Caco-2 (cell line): Measurements from ENCODE around the gene TELO2. TPM values are rescaled to one million over a fixed set of nuclear protein-coding genes. Genes with fewer than 3 reads are reported as not detected.

Experiments
- BruUV-seq: library from RNA; stranded (reverse); fragments of 400-500 nt; replicated peaks from 2 replicates; lab custom pipeline; 2021; lab: Mats Ljungman, UMichigan
- CTCF ChIA-PET: fragments of 300-600 bp; sonication (Branson Sonifier 250); formaldehyde crosslinking; loops from one replicate; lab custom pipeline; 2022; ENCODE audit warnings: antibody characterized with exemption; lab: Charles Lee
- POLR2A ChIA-PET: fragments of 300-600 bp; sonication (Branson Sonifier 250); formaldehyde crosslinking; loops from one replicate; lab custom pipeline; 2022; ENCODE audit warnings: antibody characterized with exemption; lab: Charles Lee
- DNase-seq, 2 experiments: peaks; one replicate each; pipeline versions ENCODE4 v3.0.0 to v3.0.0-alpha.2; 2020 to 2022
- H3K27me3 ChIP-seq: replicated peaks from 2 replicates; pipeline ENCODE4 v1.6.0; 2011; ENCODE audit warnings: low read length; ENCODE audit not compliant: control insufficient read depth, insufficient read depth
- H3K36me3 ChIP-seq: 2 replicates; pipeline ENCODE4 v1.5.1; 2011; ENCODE audit warnings: low read length; ENCODE audit not compliant: control insufficient read depth, insufficient read depth
- H3K4me1 ChIP-seq: fragments of 250-450 bp; sonication (Bioruptor Pico); 2 replicates; pipeline ENCODE4 v1.5.1; 2020; ENCODE audit warnings: mild to moderate bottlenecking
- H3K4me3 ChIP-seq: 2 replicates; pipeline ENCODE4 v1.5.1; 2011; ENCODE audit warnings: low read depth, mild to moderate bottlenecking, control low read depth, low read length
- H3K9me3 ChIP-seq: fragments of 250-450 bp; sonication (Bioruptor Pico); 2 replicates; pipeline ENCODE4 v1.5.1; 2020; ENCODE audit warnings: mild to moderate bottlenecking, moderate library complexity
- H3K27ac Mint-ChIP-seq: one replicate; pipeline ENCODE4 v1.8.0; 2022; ENCODE audit warnings: mixed read lengths; ENCODE audit not compliant: unreplicated experiment
- H3K27me3 Mint-ChIP-seq: one replicate; pipeline ENCODE4 v1.8.0; 2022; ENCODE audit warnings: mixed read lengths; ENCODE audit not compliant: insufficient read depth, unreplicated experiment
- H3K36me3 Mint-ChIP-seq: one replicate; pipeline ENCODE4 v1.8.0; 2022; ENCODE audit warnings: mild to moderate bottlenecking, mixed read lengths; ENCODE audit not compliant: insufficient read depth, unreplicated experiment
- H3K4me1 Mint-ChIP-seq: one replicate; pipeline ENCODE4 v1.8.0; 2022; ENCODE audit warnings: low read depth, mixed read lengths; ENCODE audit not compliant: unreplicated experiment
- H3K4me3 Mint-ChIP-seq: one replicate; pipeline ENCODE4 v1.8.0; 2022; ENCODE audit warnings: mild to moderate bottlenecking, moderate library complexity, mixed read lengths; ENCODE audit not compliant: unreplicated experiment
- H3K9me3 Mint-ChIP-seq: one replicate; pipeline ENCODE4 v1.8.0; 2022; ENCODE audit warnings: mixed read lengths; ENCODE audit not compliant: unreplicated experiment
- intact Hi-C: fragments of 100-400 bp; cut with micrococcal nuclease; formaldehyde crosslinking; loops from one replicate; pipeline ENCODE4 v1.10.0; 2022; ENCODE audit not compliant: unreplicated experiment
- total RNA-seq: library from RNA; stranded (reverse); gene quantifications from 2 replicates; pipeline ENCODE4 v1.2.3, GENCODE V29; 2022
- TF ChIP-seq, protein P1 (sequence below), 2 experiments: fragments of 200-600 bp in 1 of 2; IDR thresholded peaks; 1 replicate in 1 of 2; 2 replicates in 1 of 2; pipeline versions ENCODE4 v1.5.1 to v1.8.0; 2011 to 2022; ENCODE audit warnings: antibody characterized with exemption in 1 of 2, control low read depth in 1 of 2, inconsistent platforms in 1 of 2, low read depth in 1 of 2, low read length in 1 of 2, mild to moderate bottlenecking in 1 of 2, moderate library complexity in 1 of 2; ENCODE audit not compliant: insufficient read depth in 1 of 2, severe bottlenecking in 1 of 2, unreplicated experiment in 1 of 2

Gene TELO2
- total RNA-seq, 1 experiment from 2014 or later: 55.7 TPM

DNA sequence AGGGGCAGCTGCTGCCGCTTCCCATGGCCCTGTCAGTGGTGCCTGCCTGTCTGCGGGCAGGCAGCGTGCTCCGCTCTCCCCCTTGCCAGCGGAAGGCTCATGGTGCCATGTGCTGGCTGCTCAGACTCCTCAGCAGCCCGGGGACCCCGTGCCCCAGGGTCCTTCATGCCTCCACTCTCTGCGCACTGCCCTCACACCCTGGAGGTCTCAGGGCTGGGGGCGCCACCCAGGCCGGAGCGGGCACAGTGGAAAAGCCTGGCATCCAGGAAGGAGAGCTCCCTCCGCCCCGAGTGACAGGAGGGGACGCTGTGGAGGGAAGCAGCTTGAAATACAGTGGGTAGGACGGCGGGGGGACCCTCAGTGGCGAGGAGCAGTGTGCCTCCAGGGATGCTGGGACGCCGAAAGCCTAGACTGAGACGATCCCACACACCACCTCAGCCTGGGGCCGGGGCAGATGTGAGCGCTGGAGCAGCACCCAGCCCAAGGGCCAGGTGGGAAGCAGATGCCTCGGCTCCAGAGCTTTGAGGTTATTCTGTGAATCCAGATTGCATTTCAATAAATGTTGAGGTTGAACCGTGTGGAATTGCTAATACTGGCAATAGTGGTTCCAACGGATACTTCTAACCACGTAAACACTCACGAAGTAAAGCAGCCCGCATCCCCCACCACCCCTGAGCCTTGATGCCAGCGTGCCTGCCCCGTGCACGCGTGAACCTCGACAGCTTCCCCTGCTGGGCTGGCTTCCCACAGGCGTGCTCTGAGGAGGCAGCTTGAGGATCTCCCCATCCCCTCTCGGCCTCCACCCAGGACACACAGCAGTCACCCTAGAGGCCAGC, 46.8 kb downstream of the TELO2 start:
- CTCF ChIA-PET: no interaction called here

GRCh38 chr16:1540556-1540855, 47.3 kb downstream of the TELO2 start:
- H3K4me1 Mint-ChIP-seq: no peaks in the 10 kb centered on the region
- intact Hi-C loops: no loop called here
- H3K27me3 Mint-ChIP-seq: no peaks in the 10 kb centered on the region
- POLR2A ChIA-PET: no interaction called here
- no peaks in the 10 kb centered on the region for H3K9me3 ChIP-seq
- no TSS peak for BruUV-seq
- no peaks in the 10 kb centered on the region for H3K36me3 Mint-ChIP-seq
- H3K9me3 Mint-ChIP-seq: no peaks in the 10 kb centered on the region
- H3K4me1 ChIP-seq: no peaks in the 10 kb centered on the region
- H3K27me3 ChIP-seq: no peaks in the 10 kb centered on the region
- no peak overlapping the region for H3K4me3 Mint-ChIP-seq
- H3K36me3 ChIP-seq: no peaks in the 10 kb centered on the region
- TF ChIP-seq, protein P1, sequence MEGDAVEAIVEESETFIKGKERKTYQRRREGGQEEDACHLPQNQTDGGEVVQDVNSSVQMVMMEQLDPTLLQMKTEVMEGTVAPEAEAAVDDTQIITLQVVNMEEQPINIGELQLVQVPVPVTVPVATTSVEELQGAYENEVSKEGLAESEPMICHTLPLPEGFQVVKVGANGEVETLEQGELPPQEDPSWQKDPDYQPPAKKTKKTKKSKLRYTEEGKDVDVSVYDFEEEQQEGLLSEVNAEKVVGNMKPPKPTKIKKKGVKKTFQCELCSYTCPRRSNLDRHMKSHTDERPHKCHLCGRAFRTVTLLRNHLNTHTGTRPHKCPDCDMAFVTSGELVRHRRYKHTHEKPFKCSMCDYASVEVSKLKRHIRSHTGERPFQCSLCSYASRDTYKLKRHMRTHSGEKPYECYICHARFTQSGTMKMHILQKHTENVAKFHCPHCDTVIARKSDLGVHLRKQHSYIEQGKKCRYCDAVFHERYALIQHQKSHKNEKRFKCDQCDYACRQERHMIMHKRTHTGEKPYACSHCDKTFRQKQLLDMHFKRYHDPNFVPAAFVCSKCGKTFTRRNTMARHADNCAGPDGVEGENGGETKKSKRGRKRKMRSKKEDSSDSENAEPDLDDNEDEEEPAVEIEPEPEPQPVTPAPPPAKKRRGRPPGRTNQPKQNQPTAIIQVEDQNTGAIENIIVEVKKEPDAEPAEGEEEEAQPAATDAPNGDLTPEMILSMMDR (IDR thresholded peaks at IDR 0.05; ENCODE audit: insufficient read depth in 1 of 2, low read depth in 1 of 2, low read length in 1 of 2, severe bottlenecking in 1 of 2, unreplicated experiment in 1 of 2): no peak
- no peak for DNase-seq
- no peak overlapping the region for H3K27ac Mint-ChIP-seq
- CTCF ChIA-PET: no interaction called here
- no peak overlapping the region for H3K4me3 ChIP-seq

More for the DNA sequence above, 46.8 kb downstream of the TELO2 start:
- DNase-seq: no peak
- Mint-ChIP-seq H3K4me3 (no peak overlapping the region), H3K27ac (no peak overlapping the region), H3K36me3 (no peaks in the 10 kb centered on the region), H3K4me1 (no peaks in the 10 kb centered on the region), H3K9me3 (no peaks in the 10 kb centered on the region), H3K27me3 (no peaks in the 10 kb centered on the region)
- H3K36me3 ChIP-seq: no peaks in the 10 kb centered on the region
- no peaks in the 10 kb centered on the region for H3K4me1 ChIP-seq
- H3K9me3 ChIP-seq: no peaks in the 10 kb centered on the region
- TF ChIP-seq, protein P1 (IDR thresholded peaks at IDR 0.05; ENCODE audit: insufficient read depth in 1 of 2, low read depth in 1 of 2, low read length in 1 of 2, severe bottlenecking in 1 of 2, unreplicated experiment in 1 of 2): no peak
- no TSS peak for BruUV-seq
- no peak overlapping the region for H3K4me3 ChIP-seq
- intact Hi-C loops: no loop called here
- POLR2A ChIA-PET: no interaction called here
- no peaks in the 10 kb centered on the region for H3K27me3 ChIP-seq

GRCh38 chr16:1541293-1542165, 48.4 kb downstream of the TELO2 start:
- intact Hi-C loops: no loop called here
- no TSS peak for BruUV-seq
- TF ChIP-seq, protein P1 (IDR thresholded peaks at IDR 0.05; ENCODE audit: insufficient read depth in 1 of 2, low read depth in 1 of 2, low read length in 1 of 2, severe bottlenecking in 1 of 2, unreplicated experiment in 1 of 2): no peak
- Histone ChIP-seq H3K4me1 (no peaks in the 10 kb centered on the region), H3K27me3 (no peaks in the 10 kb centered on the region), H3K36me3 (no peaks in the 10 kb centered on the region), H3K9me3 (no peaks in the 10 kb centered on the region), H3K4me3 (no peak overlapping the region)
- CTCF ChIA-PET: no interaction called here
- POLR2A ChIA-PET: no interaction called here
- Mint-ChIP-seq H3K4me3 (no peak overlapping the region), H3K36me3 (no peaks in the 10 kb centered on the region), H3K4me1 (no peaks in the 10 kb centered on the region), H3K9me3 (no peaks in the 10 kb centered on the region), H3K27me3 (no peaks in the 10 kb centered on the region), H3K27ac (no peak overlapping the region)
- no peak for DNase-seq
